NCI-H146 treated with DMSO at 0.1 percent for 48 hours (cell line): ENCODE measurements around the gene HSD17B2.

Experiments
- DNase-seq: peaks from one replicate; lab custom pipeline; 2025; ENCODE audit not compliant: unreplicated experiment; lab: John Stamatoyannopoulos, UW

Gene HSD17B2

GRCh38 chr16:82047374-82047773 is 12.3 kb downstream of the HSD17B2 start:
- no peak for DNase-seq

GRCh38 chr16:82047787-82048186 is 12.7 kb downstream of the HSD17B2 start:
- DNase-seq = no peak

GRCh38 chr16:82049484-82049883 is 14.4 kb downstream of the HSD17B2 start:
- no peak for DNase-seq

- no peak for DNase-seq
Observed at GRCh38 chr16:82050506-82050905, 15.5 kb downstream of the HSD17B2 start.

GRCh38 chr16:82050909-82051357 is 15.9 kb downstream of the HSD17B2 start:
- no peak for DNase-seq

- DNase-seq = no peak
Observed at GRCh38 chr16:82051656-82052055, 16.6 kb downstream of the HSD17B2 start.

GRCh38 chr16:82055117-82055516 is 20.1 kb downstream of the HSD17B2 start:
- DNase-seq = no peak

- DNase-seq = no peak
Observed at GRCh38 chr16:82055728-82056549, 20.9 kb downstream of the HSD17B2 start.

GRCh38 chr16:82056550-82056896 is 21.5 kb downstream of the HSD17B2 start:
- DNase-seq = no peak

GRCh38 chr16:82059161-82059982 is 24.3 kb downstream of the HSD17B2 start:
- no peak for DNase-seq

GRCh38 chr16:82059983-82060421 is 24.9 kb downstream of the HSD17B2 start:
- no peak for DNase-seq

GRCh38 chr16:82061861-82062525 is 26.9 kb downstream of the HSD17B2 start:
- no peak for DNase-seq

- DNase-seq = no peak
Observed at GRCh38 chr16:82062645-82063058, 27.6 kb downstream of the HSD17B2 start.

- no peak for DNase-seq
Observed at GRCh38 chr16:82063456-82064082, 28.5 kb downstream of the HSD17B2 start.

- no peak for DNase-seq
Observed at GRCh38 chr16:82067042-82067803, 32.2 kb downstream of the HSD17B2 start.

GRCh38 chr16:82067804-82068325 is 32.8 kb downstream of the HSD17B2 start:
- DNase-seq = no peak

- no peak for DNase-seq
Observed at GRCh38 chr16:82070656-82071369, 35.8 kb downstream of the HSD17B2 start.

GRCh38 chr16:82071421-82071820 is 36.4 kb downstream of the HSD17B2 start:
- DNase-seq = no peak

GRCh38 chr16:82072313-82072712 is 37.3 kb downstream of the HSD17B2 start:
- no peak for DNase-seq
